GM12878 (cell line): Measurements from ENCODE around the gene MYO15A. TPM values are rescaled to one million over a fixed set of nuclear protein-coding genes. Genes with fewer than 3 reads are reported as not detected.
A peak's percentile ranks its signal among the peaks of the same experiment; 100 is the strongest.

Source experiments
- ATAC-seq: fragments of 200-7000 bp; cut with Tn5 transposase; 3 replicates; pipeline ENCODE4 v1.9.1; 2020; ENCODE audit warnings: mild to moderate bottlenecking, moderate library complexity
- BruUV-seq: library from RNA; stranded (reverse); fragments of 400-500 nt; replicated peaks from 2 replicates; lab custom pipeline; 2021; lab: Mats Ljungman, UMichigan
- CTCF ChIA-PET: fragments of 300-600 bp; sonication (Branson Sonifier 250); formaldehyde crosslinking; extraction: SDS; loops from one replicate; lab custom pipeline; 2021; ENCODE audit warnings: inconsistent platforms; lab: Yijun Ruan, JAX
- POLR2A ChIA-PET: fragments of 350-600 bp; formaldehyde crosslinking; extraction: SDS; loops from one replicate; lab custom pipeline; 2021; ENCODE audit warnings: inconsistent platforms; lab: Charles Lee
- RAD21 ChIA-PET: fragments of 300-600 bp; sonication (Branson Sonifier 250); formaldehyde crosslinking; loops from one replicate; lab custom pipeline; 2023; ENCODE audit warnings: antibody characterized with exemption; ENCODE audit not compliant: unreplicated experiment; lab: Charles Lee
- SMC1A ChIA-PET: fragments of 300-600 bp; sonication (Branson Sonifier 250); formaldehyde crosslinking; loops from one replicate; lab custom pipeline; 2023; ENCODE audit not compliant: unreplicated experiment, uncharacterized antibody; lab: Charles Lee
- DNase-seq: peaks from one replicate; pipeline ENCODE4 v3.0.0-alpha.2; 2011; ENCODE audit warnings: low read depth, low spot score
- FAIRE-seq: peaks from 3 replicates; lab custom pipeline; 2011; peaks lifted over from hg19 to GRCh38; lab: Jason Lieb, UNC
- H2AFZ ChIP-seq: 2 replicates; pipeline ENCODE4 v1.6.0; 2011; ENCODE audit warnings: low read depth, low read length, control low read depth; ENCODE audit not compliant: control insufficient read depth
- H3K27ac ChIP-seq: 2 replicates; pipeline ENCODE4 v1.5.1; 2011; ENCODE audit warnings: control low read depth; ENCODE audit not compliant: control insufficient read depth, insufficient read depth
- H3K27me3 ChIP-seq, 2 experiments: replicated peaks in 1 of 2; 2 replicates each; pipeline versions ENCODE4 v1.6.0 to v1.6.1; 2011; ENCODE audit warnings: low read length in 1 of 2; ENCODE audit not compliant: control insufficient read depth in 2 of 2, insufficient read depth in 2 of 2
- H3K36me3 ChIP-seq, 2 experiments: 2 replicates each; pipeline ENCODE4 v1.5.1; 2011; ENCODE audit warnings: low read length in 1 of 2; ENCODE audit not compliant: control insufficient read depth in 2 of 2, insufficient read depth in 2 of 2
- H3K4me1 ChIP-seq: 2 replicates; pipeline ENCODE4 v1.6.1; 2011; ENCODE audit warnings: mild to moderate bottlenecking, low read length, moderate library complexity, mixed read lengths; ENCODE audit not compliant: control insufficient read depth, insufficient read depth
- H3K4me2 ChIP-seq: 2 replicates; pipeline ENCODE4 v1.6.0; 2011; ENCODE audit warnings: control low read depth; ENCODE audit not compliant: control insufficient read depth, insufficient read depth
- H3K4me3 ChIP-seq: fragments of 200-600 bp; sonication (generic); 2 replicates; pipeline ENCODE4 v1.5.1; 2016
- H3K79me2 ChIP-seq: 2 replicates; pipeline ENCODE4 v1.6.0; 2011; ENCODE audit warnings: low read length; ENCODE audit not compliant: control insufficient read depth, insufficient read depth
- H3K9ac ChIP-seq: 2 replicates; pipeline ENCODE4 v1.8.0; 2011; ENCODE audit warnings: low read length, control low read depth, mixed read lengths; ENCODE audit not compliant: control insufficient read depth, insufficient read depth
- H3K9me3 ChIP-seq: replicated peaks from 3 replicates; pipeline ENCODE4 v1.5.1; 2011; ENCODE audit warnings: mild to moderate bottlenecking, low read length; ENCODE audit not compliant: control insufficient read depth, insufficient read depth
- H4K20me1 ChIP-seq: 2 replicates; pipeline ENCODE4 v1.6.0; 2011; ENCODE audit not compliant: control insufficient read depth, insufficient read depth
- BACH1 ChIP-seq: fragments of 450-650 bp; IDR thresholded peaks from 2 replicates; pipeline ENCODE4 v1.6.1; 2017; ENCODE audit warnings: mild to moderate bottlenecking, borderline replicate concordance
- BHLHE40 ChIP-seq, 2 experiments: fragments of 450-650 bp in 1 of 2; IDR thresholded peaks; 2 replicates each; pipeline ENCODE4 v1.6.1; 2011 to 2017; ENCODE audit warnings: low read depth in 2 of 2, borderline replicate concordance in 1 of 2, improper control_type of control experiment in 1 of 2, low read length in 1 of 2, mild to moderate bottlenecking in 1 of 2
- CHD2 ChIP-seq: IDR thresholded peaks from 2 replicates; pipeline ENCODE4 v1.6.1; 2011; ENCODE audit warnings: low read depth, low read length, improper control_type of control experiment, borderline replicate concordance
- EGR1 ChIP-seq, 2 experiments: IDR thresholded peaks; 1 replicate in 1 of 2; 2 replicates in 1 of 2; pipeline ENCODE4 v1.6.1; 2011 to 2012; ENCODE audit warnings: low read depth in 2 of 2, low read length in 2 of 2, borderline replicate concordance in 1 of 2, mild to moderate bottlenecking in 1 of 2, moderate library complexity in 1 of 2
- HDGF ChIP-seq: fragments of 450-650 bp; IDR thresholded peaks from 2 replicates; pipeline ENCODE4 v1.6.1; 2016; ENCODE audit warnings: antibody characterized with exemption
- IRF5 ChIP-seq: fragments of 450-650 bp; IDR thresholded peaks from 2 replicates; pipeline ENCODE4 v1.6.1; 2017; ENCODE audit warnings: borderline replicate concordance
- JUNB ChIP-seq: IDR thresholded peaks from 2 replicates; pipeline ENCODE4 v1.6.1; 2016; ENCODE audit warnings: antibody characterized with exemption, mild to moderate bottlenecking
- NFXL1 ChIP-seq: fragments of 450-650 bp; IDR thresholded peaks from 2 replicates; pipeline ENCODE4 v1.6.1; 2017; ENCODE audit warnings: antibody characterized with exemption, mild to moderate bottlenecking, borderline replicate concordance
- PML ChIP-seq: IDR thresholded peaks from 2 replicates; pipeline ENCODE4 v1.6.1; 2012; ENCODE audit warnings: low read length, inconsistent platforms
- SMC3 ChIP-seq: IDR thresholded peaks from 2 replicates; pipeline ENCODE4 v1.6.1; 2011; ENCODE audit warnings: low read length, improper control_type of control experiment, borderline replicate concordance
- STAT1 ChIP-seq: fragments of 450-650 bp; conservative IDR thresholded peaks from 2 replicates; pipeline ENCODE4 v1.6.1; 2014; ENCODE audit warnings: antibody characterized with exemption, mild to moderate bottlenecking
- STAT3 ChIP-seq: IDR thresholded peaks from 2 replicates; pipeline ENCODE4 v1.6.1; 2011; ENCODE audit warnings: low read depth, low read length, improper control_type of control experiment
- SUPT20H ChIP-seq: IDR thresholded peaks from 2 replicates; pipeline ENCODE4 v1.6.1; 2011; ENCODE audit warnings: low read depth, mild to moderate bottlenecking, low read length, moderate library complexity, borderline replicate concordance; ENCODE audit not compliant: control insufficient read depth
- TBL1XR1 ChIP-seq: IDR thresholded peaks from 2 replicates; pipeline ENCODE4 v1.6.1; 2012; ENCODE audit warnings: low read depth, low read length, improper control_type of control experiment
- WRNIP1 ChIP-seq: IDR thresholded peaks from 2 replicates; pipeline ENCODE4 v1.6.1; 2011; ENCODE audit warnings: low read depth, low read length, improper control_type of control experiment, borderline replicate concordance
- ZNF622 ChIP-seq: fragments of 450-650 bp; IDR thresholded peaks from 2 replicates; pipeline ENCODE4 v1.6.1; 2017; ENCODE audit warnings: mild to moderate bottlenecking, inconsistent platforms
- WGBS: methylation state at CpG from one replicate; pipeline ENCODE4 v1.1.6; 2016; ENCODE audit warnings: low lambda C conversion rate; ENCODE audit not compliant: insufficient replicate concordance, insufficient coverage; ENCODE audit errors: missing lambda C conversion rate; 5-methylcytosine and 5-hydroxymethylcytosine counted together
- in situ Hi-C: fragments of 300-500 bp; cut with MboI; formaldehyde crosslinking; loops from 9 replicates; pipeline ENCODE4 v1.14.3; 2018; ENCODE audit warnings: mixed read lengths
- intact Hi-C: fragments of 100-400 bp; cut with micrococcal nuclease; formaldehyde crosslinking; loops from one replicate; pipeline ENCODE4 v1.14.2; 2022; ENCODE audit not compliant: unreplicated experiment
- polyA plus RNA-seq, 11 experiments: library from polyadenylated mRNA; depleted of rRNA in 4 of 11; unstranded in 6 of 11; stranded (reverse) in 5 of 11; fragments of >200 nt; fragmentation: Nextera tagmentation in 4 of 11; fragmentation: Illumina TruSeq in 1 of 11; extraction: Ambion mirVana in 4 of 11; extraction: Trizol in 1 of 11; gene quantifications; 1 replicate in 1 of 11; 2 replicates in 10 of 11; pipeline versions ENCODE4 v1.2.1 to v1.2.3, GENCODE V29; 2011 to 2016; ENCODE audit warnings: inconsistent platforms in 2 of 11, missing spikeins in 2 of 11, low read depth in 1 of 11
- total RNA-seq, 4 experiments: library from RNA; depleted of rRNA in 3 of 4; stranded (reverse); fragments of >200 nt in 3 of 4; fragmentation: Illumina TruSeq in 1 of 4; extraction: Trizol in 1 of 4; gene quantifications; 2 replicates each; pipeline versions ENCODE4 v1.2.1 to v1.2.3, GENCODE V29; 2013 to 2021
- TF ChIP-seq, protein P1 (sequence below): IDR thresholded peaks from 2 replicates; pipeline ENCODE4 v1.6.1; 2012; ENCODE audit warnings: low read length, inconsistent platforms
- TF ChIP-seq, protein P2 (sequence below): fragments of 450-650 bp; IDR thresholded peaks from 2 replicates; pipeline ENCODE4 v1.6.1; 2016; ENCODE audit warnings: mild to moderate bottlenecking

The MYO15A gene
- total and polyA plus RNA-seq, 10 of the 15 experiments (the other 5 are each of a cell fraction or from before 2014, with no cell fraction given): 0.03 to 0.77 (median 0.21) TPM; not detected in 4

- H2AFZ ChIP-seq: peak overlapping the region; percentile 84
- no peak for FAIRE-seq
- H3K79me2 ChIP-seq: peaks cover 45% of the 10 kb centered on the region
- no peaks in the 10 kb centered on the region for H3K27me3 ChIP-seq
- H3K36me3 ChIP-seq: peaks cover 0 to 10% of the 10 kb centered on the region in 2 experiments; a peak in 3 of 4 replicates
- peak overlapping the region; percentile 97 for H3K27ac ChIP-seq
- ATAC-seq: peak; percentile 61
- peaks cover 10% of the 10 kb centered on the region; the same call in 1 of the 2 replicates for H4K20me1 ChIP-seq
- in situ Hi-C loops (no loop called here), intact Hi-C loops (loop anchor here (5.0 kb wide), 2 partner anchors 44 to 134 kb away; partner anchors contain the start of genes LLGL1 and SMCR8)
- CTCF ChIA-PET: interaction anchor here (0.7 to 3.6 kb wide), 5 partner anchors 21 to 81 kb away, joined by 3 to 27 read pairs (median 5); no protein-coding TSS in a partner anchor
- H3K9ac ChIP-seq: peak overlapping the region; percentile 89
- DNase-seq: no peak
- RAD21 ChIA-PET: interaction anchor here (0.8 to 1.9 kb wide), 7 partner anchors 18 to 38 kb away, joined by 3 to 10 read pairs (median 4); no protein-coding TSS in a partner anchor
- H3K4me2 ChIP-seq: peak overlapping the region; percentile 75
- peak overlapping the region; percentile 57 for H3K4me3 ChIP-seq
- BruUV-seq: no TSS peak
- POLR2A ChIA-PET: interaction anchor here (0.9 to 4.3 kb wide), 7 partner anchors 13 to 39 kb away, joined by 3 to 23 read pairs (median 6); no protein-coding TSS in a partner anchor
- 3% methylated on average over 32 of the region's 33 CpGs for WGBS
- SMC1A ChIA-PET: interaction anchor here (0.6 to 1.6 kb wide), 7 partner anchors 10 to 456 kb away, joined by 3 to 4 read pairs (median 3); partner anchors contain the start of gene MIEF2
- no peaks in the 10 kb centered on the region for H3K9me3 ChIP-seq
- H3K4me1 ChIP-seq: peaks cover 11% of the 10 kb centered on the region
- TF ChIP-seq BHLHE40 (IDR thresholded peaks at IDR 0.05; ENCODE audit: borderline replicate concordance in 1 of 2, low read depth in 2 of 2, low read length in 1 of 2) (peak in 1 of 2 experiments; percentile 79; a peak in 2 of 4 replicates), STAT1 (peak; percentile 37; the same call in 1 of the 2 replicates), NFXL1 (no peak), STAT3 (no peak), SUPT20H (no peak), EGR1 (IDR thresholded peaks at IDR 0.05; ENCODE audit: borderline replicate concordance in 1 of 2, low read depth in 2 of 2, low read length in 2 of 2) (peak; percentile 40 to 83; a peak in 2 of 3 replicates), WRNIP1 (no peak), JUNB (no peak), TBL1XR1 (no peak), PML (peak; percentile 71; the same call in 1 of the 2 replicates), HDGF (no peak), SMC3 (no peak), CHD2 (no peak), ZNF622 (no peak), IRF5 (peak; percentile 91), BACH1 (peak; percentile 41; the same call in 1 of the 2 replicates)
- TF ChIP-seq, protein P1, sequence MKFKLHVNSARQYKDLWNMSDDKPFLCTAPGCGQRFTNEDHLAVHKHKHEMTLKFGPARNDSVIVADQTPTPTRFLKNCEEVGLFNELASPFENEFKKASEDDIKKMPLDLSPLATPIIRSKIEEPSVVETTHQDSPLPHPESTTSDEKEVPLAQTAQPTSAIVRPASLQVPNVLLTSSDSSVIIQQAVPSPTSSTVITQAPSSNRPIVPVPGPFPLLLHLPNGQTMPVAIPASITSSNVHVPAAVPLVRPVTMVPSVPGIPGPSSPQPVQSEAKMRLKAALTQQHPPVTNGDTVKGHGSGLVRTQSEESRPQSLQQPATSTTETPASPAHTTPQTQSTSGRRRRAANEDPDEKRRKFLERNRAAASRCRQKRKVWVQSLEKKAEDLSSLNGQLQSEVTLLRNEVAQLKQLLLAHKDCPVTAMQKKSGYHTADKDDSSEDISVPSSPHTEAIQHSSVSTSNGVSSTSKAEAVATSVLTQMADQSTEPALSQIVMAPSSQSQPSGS: no peak
- TF ChIP-seq, protein P2, sequence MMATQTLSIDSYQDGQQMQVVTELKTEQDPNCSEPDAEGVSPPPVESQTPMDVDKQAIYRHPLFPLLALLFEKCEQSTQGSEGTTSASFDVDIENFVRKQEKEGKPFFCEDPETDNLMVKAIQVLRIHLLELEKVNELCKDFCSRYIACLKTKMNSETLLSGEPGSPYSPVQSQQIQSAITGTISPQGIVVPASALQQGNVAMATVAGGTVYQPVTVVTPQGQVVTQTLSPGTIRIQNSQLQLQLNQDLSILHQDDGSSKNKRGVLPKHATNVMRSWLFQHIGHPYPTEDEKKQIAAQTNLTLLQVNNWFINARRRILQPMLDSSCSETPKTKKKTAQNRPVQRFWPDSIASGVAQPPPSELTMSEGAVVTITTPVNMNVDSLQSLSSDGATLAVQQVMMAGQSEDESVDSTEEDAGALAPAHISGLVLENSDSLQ: no peak
Observed at GRCh38 chr17:18182978-18183333, 74.4 kb downstream of the MYO15A start.
